DND-41 (cell line): ENCODE data around the gene NCF2.

ENCODE experiments used
- ATAC-seq: fragments of 200-7000 bp; cut with Tn5 transposase; 3 replicates; pipeline ENCODE4 v1.9.1; 2021; ENCODE audit warnings: low read depth; ENCODE audit not compliant: insufficient read depth
- DNase-seq: peaks from one replicate; pipeline ENCODE4 v3.0.0-alpha.2; 2020
- H2AFZ ChIP-seq: 2 replicates; pipeline ENCODE4 v1.6.0; 2012; ENCODE audit warnings: low read depth, low read length
- H3K27ac ChIP-seq: 2 replicates; pipeline ENCODE4 v1.5.1; 2012; ENCODE audit warnings: low read length, inconsistent platforms
- H3K27me3 ChIP-seq: fragments of 200-600 bp; sonication (generic); 2 replicates; pipeline ENCODE4 v1.6.0; 2012; ENCODE audit warnings: low read length, mild to moderate bottlenecking, inconsistent platforms; ENCODE audit not compliant: insufficient read depth, poor library complexity
- H3K36me3 ChIP-seq: 2 replicates; pipeline ENCODE4 v1.5.1; 2012; ENCODE audit warnings: low read length, inconsistent platforms; ENCODE audit not compliant: insufficient read depth
- H3K4me1 ChIP-seq: 2 replicates; pipeline ENCODE4 v1.5.1; 2012; ENCODE audit warnings: mild to moderate bottlenecking, low read length; ENCODE audit not compliant: insufficient read depth
- H3K4me2 ChIP-seq: 2 replicates; pipeline ENCODE4 v1.6.0; 2012; ENCODE audit warnings: mild to moderate bottlenecking, moderate library complexity, low read length, inconsistent platforms; ENCODE audit not compliant: insufficient read depth
- H3K4me3 ChIP-seq, 2 experiments: fragments of 200-600 bp in 1 of 2; shearing (Covaris generic) in 1 of 2; 2 replicates each; pipeline ENCODE4 v1.5.1; 2012 to 2016; ENCODE audit warnings: inconsistent platforms in 2 of 2, low read length in 2 of 2, mild to moderate bottlenecking in 2 of 2, low read depth in 1 of 2, moderate library complexity in 1 of 2
- H3K79me2 ChIP-seq: 2 replicates; pipeline ENCODE4 v1.6.0; 2012; ENCODE audit warnings: low read length, inconsistent platforms; ENCODE audit not compliant: insufficient read depth
- H3K9ac ChIP-seq: 2 replicates; pipeline ENCODE4 v1.6.0; 2012; ENCODE audit warnings: low read depth, mild to moderate bottlenecking, inconsistent platforms, low read length, moderate library complexity
- H3K9me3 ChIP-seq: 2 replicates; pipeline ENCODE4 v1.5.1; 2012; ENCODE audit warnings: low read length, moderate library complexity, mild to moderate bottlenecking, inconsistent platforms; ENCODE audit not compliant: insufficient read depth, severe bottlenecking
- H4K20me1 ChIP-seq: 2 replicates; pipeline ENCODE4 v1.6.0; 2012; ENCODE audit warnings: low read length; ENCODE audit not compliant: insufficient read depth
- CTCF ChIP-seq: IDR thresholded peaks from 2 replicates; pipeline ENCODE4 v1.5.1; 2012; ENCODE audit warnings: borderline replicate concordance, low read length, moderate library complexity, mild to moderate bottlenecking; ENCODE audit not compliant: poor library complexity, severe bottlenecking; ENCODE audit errors: extremely low read depth
- EZH2 ChIP-seq: IDR thresholded peaks from 3 replicates; pipeline ENCODE4 v1.6.1; 2012; ENCODE audit warnings: borderline replicate concordance, low read depth, mild to moderate bottlenecking, moderate library complexity, low read length, inconsistent platforms; ENCODE audit not compliant: severe bottlenecking

The NCF2 gene

DNA sequence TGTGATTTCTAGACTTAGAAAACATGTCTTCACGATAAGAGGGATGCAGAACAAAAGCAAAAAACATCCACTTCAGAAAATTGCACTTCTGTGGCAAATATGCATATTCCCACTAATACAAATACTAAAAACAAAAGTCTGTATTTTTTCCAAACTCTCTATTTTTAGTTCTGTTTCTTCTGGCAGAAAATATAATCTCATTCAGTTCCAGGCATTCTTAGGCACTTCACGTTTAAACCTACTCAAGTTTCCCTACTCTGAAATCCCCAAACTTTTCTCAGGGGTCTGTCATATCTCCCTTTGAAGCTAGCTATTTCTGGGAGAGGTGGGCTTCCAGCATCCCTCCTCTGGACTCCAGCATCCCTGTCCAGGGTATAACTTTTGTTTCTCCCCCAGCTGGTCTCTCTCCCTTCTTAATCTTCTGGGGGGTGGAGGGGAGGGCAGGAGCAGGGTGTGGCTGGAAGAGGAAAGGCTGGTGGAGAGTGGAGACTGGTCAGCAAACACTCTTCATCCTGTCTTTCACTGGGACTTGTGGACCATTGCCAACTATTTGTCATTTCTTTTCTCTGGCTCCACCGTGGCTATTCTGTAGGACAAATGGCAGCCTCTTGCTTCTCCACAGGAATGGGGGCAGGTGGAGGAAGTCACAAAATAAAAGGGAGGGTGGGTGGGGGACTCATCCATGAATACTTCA lies 19.6 kb upstream of the NCF2 start:
- no peak for TF ChIP-seq EZH2
- TF ChIP-seq CTCF, result no peak
- no peak overlapping the region for H2AFZ ChIP-seq
- peaks cover 9% of the 10 kb centered on the region for H3K27me3 ChIP-seq
- no peak overlapping the region for H3K9ac ChIP-seq
- no peaks in the 10 kb centered on the region for H4K20me1 ChIP-seq
- H3K4me1 ChIP-seq, result no peaks in the 10 kb centered on the region
- no peak overlapping the region for H3K27ac ChIP-seq
- H3K36me3 ChIP-seq, result no peaks in the 10 kb centered on the region
- DNase-seq (no peak), ATAC-seq (no peak)
- H3K4me2 ChIP-seq, result no peak overlapping the region
- H3K9me3 ChIP-seq, result no peaks in the 10 kb centered on the region
- no peaks in the 10 kb centered on the region for H3K79me2 ChIP-seq
- no peak overlapping the region for H3K4me3 ChIP-seq

DNA sequence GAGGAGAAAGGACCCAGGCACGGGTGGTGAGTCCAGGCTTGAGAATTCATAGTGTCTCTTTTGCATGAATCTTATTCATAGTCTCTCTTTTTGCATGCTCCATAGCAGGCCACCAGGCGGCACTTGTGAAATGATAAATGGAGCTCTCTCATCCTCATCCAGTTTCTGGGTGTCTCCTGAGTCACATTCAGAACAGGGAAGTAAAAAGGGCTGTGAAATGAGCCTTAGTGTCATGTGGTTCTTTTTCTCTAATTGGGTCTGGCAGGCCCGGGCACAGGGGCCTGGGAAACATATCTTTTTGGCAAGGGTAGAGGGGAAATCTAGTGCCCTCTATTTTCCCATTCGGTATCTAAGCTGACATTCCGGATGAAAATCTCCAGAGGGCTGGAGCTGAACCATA lies 19.1 kb upstream of the NCF2 start:
- H3K27ac ChIP-seq, result no peak overlapping the region
- H3K79me2 ChIP-seq, result no peaks in the 10 kb centered on the region
- peak; percentile 9 for TF ChIP-seq CTCF
- TF ChIP-seq EZH2, result no peak
- ATAC-seq (no peak), DNase-seq (no peak)
- H3K4me2 ChIP-seq, result no peak overlapping the region
- no peaks in the 10 kb centered on the region for H3K4me1 ChIP-seq
- no peak overlapping the region for H3K9ac ChIP-seq
- H3K36me3 ChIP-seq, result no peaks in the 10 kb centered on the region
- no peak overlapping the region for H3K4me3 ChIP-seq
- H4K20me1 ChIP-seq, result no peaks in the 10 kb centered on the region
- peaks cover 9% of the 10 kb centered on the region for H3K27me3 ChIP-seq
- no peaks in the 10 kb centered on the region for H3K9me3 ChIP-seq
- no peak overlapping the region for H2AFZ ChIP-seq

- Histone ChIP-seq H3K4me2 (no peak overlapping the region), H3K36me3 (no peaks in the 10 kb centered on the region), H3K4me1 (no peaks in the 10 kb centered on the region), H3K4me3 (no peak overlapping the region), H4K20me1 (no peaks in the 10 kb centered on the region), H3K9ac (no peak overlapping the region), H2AFZ (no peak overlapping the region), H3K27ac (no peak overlapping the region), H3K27me3 (peaks cover 10% of the 10 kb centered on the region), H3K9me3 (no peaks in the 10 kb centered on the region), H3K79me2 (no peaks in the 10 kb centered on the region)
- TF ChIP-seq CTCF (no peak), EZH2 (no peak)
- ATAC-seq, result no peak
- DNase-seq, result no peak
Measured at GRCh38 chr1:183607322-183607980, 17.2 kb upstream of the NCF2 start.
